SH-SY5Y (cell line): ENCODE results near the gene LRRN2.

Experiments used
- GATA2 ChIP-seq: IDR thresholded peaks from 2 replicates; pipeline ENCODE4 v1.6.1; 2011; ENCODE audit warnings: mild to moderate bottlenecking, low read depth, low read length
- GATA3 ChIP-seq: IDR thresholded peaks from 2 replicates; pipeline ENCODE4 v1.6.1; 2011; ENCODE audit warnings: low read depth, mild to moderate bottlenecking, low read length, moderate library complexity

DNA sequence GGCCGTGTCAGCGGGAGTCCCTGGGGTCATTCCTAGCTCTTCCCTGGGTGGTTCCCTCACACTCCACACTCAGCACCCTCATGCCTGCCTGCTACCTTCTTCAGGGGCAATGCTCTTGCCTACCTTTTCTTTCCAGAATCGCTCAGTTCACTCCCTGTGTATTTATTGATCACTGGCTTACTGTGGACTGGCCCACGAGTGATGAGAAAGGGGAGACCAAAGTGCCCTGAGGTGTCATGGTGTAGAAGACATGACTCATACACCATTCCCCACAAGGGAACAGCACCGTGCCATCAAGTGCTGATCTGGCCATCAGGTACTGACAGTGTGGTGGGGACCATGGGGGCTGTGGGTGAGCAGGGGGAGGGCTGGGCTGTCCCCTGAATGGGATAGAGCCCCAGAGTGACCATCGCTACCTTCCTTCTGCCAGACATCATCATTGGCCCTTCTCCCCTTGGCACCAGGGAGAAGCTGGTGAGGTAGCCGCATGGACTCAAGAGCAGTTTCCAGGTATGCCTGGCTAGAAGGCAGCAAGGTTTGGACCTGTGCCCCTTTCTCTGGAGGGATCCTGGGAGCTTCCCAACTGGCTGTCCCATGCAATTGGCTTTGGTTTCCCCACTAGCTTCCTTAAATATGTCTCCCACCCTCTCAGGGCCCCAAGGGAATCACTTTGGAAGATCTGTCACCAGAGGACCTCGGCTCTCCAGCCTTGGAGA is 17.2 kb upstream of the LRRN2 start:
- no peak for TF ChIP-seq GATA2
- no peak for TF ChIP-seq GATA3
